Esophagus muscularis mucosa (tissue), 4 donors: ENCODE measurements around the gene ACVR1B. TPM values are rescaled to one million over a fixed set of nuclear protein-coding genes. Genes with fewer than 3 reads are reported as not detected.

Experiments used
- DNase-seq: peaks from one replicate; pipeline ENCODE4 v3.0.0-alpha.2; 2017; ENCODE audit errors: extremely low spot score
- H3K27ac ChIP-seq, 4 donors: fragments of 200-600 bp; sonication (generic); replicated peaks in 1 of 4; 1 replicate in 3 of 4; 2 replicates in 1 of 4; pipeline ENCODE4 v1.5.1; 2016 to 2019; ENCODE audit warnings: mild to moderate bottlenecking in 1 of 4
- H3K27me3 ChIP-seq, 4 donors: fragments of 200-600 bp; sonication (generic); one replicate each; pipeline versions ENCODE4 v1.5.1 to v1.6.0; 2016 to 2019
- H3K36me3 ChIP-seq, 4 donors: fragments of 200-600 bp; sonication (generic); one replicate each; pipeline ENCODE4 v1.5.1; 2016 to 2019
- H3K4me1 ChIP-seq, 4 donors: fragments of 200-600 bp; sonication (generic); one replicate each; pipeline ENCODE4 v1.5.1; 2016 to 2019
- H3K4me3 ChIP-seq, 4 donors: fragments of 200-600 bp; sonication (generic); 1 replicate in 2 of 4; 2 replicates in 2 of 4; pipeline ENCODE4 v1.5.1; 2016 to 2019; ENCODE audit warnings: mild to moderate bottlenecking in 4 of 4, moderate library complexity in 1 of 4
- H3K9me3 ChIP-seq, 4 donors: fragments of 200-600 bp; sonication (generic); 1 replicate in 3 of 4; 2 replicates in 1 of 4; pipeline ENCODE4 v1.5.1; 2016 to 2019
- CTCF ChIP-seq, 3 experiments: fragments of 200-600 bp in 2 of 3; fragments of 450-650 bp in 1 of 3; sonication (generic) in 2 of 3; IDR thresholded peaks; one replicate each; pipeline ENCODE4 v1.5.1; 2017 to 2019; ENCODE audit warnings: antibody characterized with exemption in 3 of 3, mild to moderate bottlenecking in 2 of 3, moderate library complexity in 1 of 3
- EP300 ChIP-seq: sonication (generic); formaldehyde crosslinking; IDR thresholded peaks from one replicate; pipeline ENCODE4 v1.6.1; 2017; ENCODE audit warnings: antibody characterized with exemption
- POLR2A ChIP-seq: fragments of 450-650 bp; IDR thresholded peaks from one replicate; pipeline ENCODE4 v1.6.1; 2017; ENCODE audit warnings: antibody characterized with exemption, moderate library complexity, mild to moderate bottlenecking, low read depth
- POLR2AphosphoS5 ChIP-seq, 2 donors: sonication (generic); formaldehyde crosslinking; IDR thresholded peaks; one replicate each; pipeline ENCODE4 v1.6.1; 2017; ENCODE audit warnings: antibody characterized with exemption in 2 of 2
- WGBS: methylation state at CpG from one replicate; pipeline ENCODE4 v1.1.5; 2018; 5-methylcytosine and 5-hydroxymethylcytosine counted together
- intact Hi-C: fragments of 100-400 bp; cut with DNase I; formaldehyde crosslinking; loops from one replicate; pipeline ENCODE4 v1.15.1; 2023
- total RNA-seq, 4 donors: library from RNA; depleted of rRNA; stranded (reverse); fragments of >200 nt; gene quantifications; one replicate each; pipeline versions ENCODE4 v1.1.0 to v1.2.1, GENCODE V29; 2016

Gene ACVR1B
- total RNA-seq, 4 donors from 2014 or later, result 9.1 to 22.4 (median 13.9) TPM

GRCh38 chr12:51955702-51956101, 4.2 kb downstream of the ACVR1B start:
- no peak for DNase-seq
- 90% methylated on average over 1 of the region's 1 CpG for whole genome bisulfite sequencing
- H3K4me1 ChIP-seq, result peaks cover 25 to 79% (median 74%) of the 10 kb centered on the region in 4 donors
- peak overlapping the region in 1 of 4 donors; percentile 22 for H3K27ac ChIP-seq
- intact Hi-C loops, result no loop called here
- H3K9me3 ChIP-seq, result no peaks in the 10 kb centered on the region
- TF ChIP-seq CTCF (IDR thresholded peaks at IDR 0.05) (no peak), EP300 (no peak), POLR2A (no peak), POLR2AphosphoS5 (IDR thresholded peaks at IDR 0.05) (no peak)
- no peaks in the 10 kb centered on the region for H3K27me3 ChIP-seq
- no peak overlapping the region for H3K4me3 ChIP-seq
- H3K36me3 ChIP-seq, result peaks cover 0 to 4% (median 0%) of the 10 kb centered on the region in 4 donors

GRCh38 chr12:51958542-51958941, 7.0 kb downstream of the ACVR1B start:
- no peaks in the 10 kb centered on the region for H3K27me3 ChIP-seq
- DNase-seq, result no peak
- WGBS, result 98% methylated on average over 13 of the region's 13 CpGs
- peaks cover 24 to 79% (median 74%) of the 10 kb centered on the region in 4 donors for H3K4me1 ChIP-seq
- TF ChIP-seq POLR2AphosphoS5 (IDR thresholded peaks at IDR 0.05) (no peak), CTCF (IDR thresholded peaks at IDR 0.05) (no peak), EP300 (no peak), POLR2A (no peak)
- peaks cover 0 to 7% (median 2%) of the 10 kb centered on the region in 4 donors for H3K36me3 ChIP-seq
- H3K27ac ChIP-seq, result no peak overlapping the region
- intact Hi-C loops, result no loop called here
- H3K4me3 ChIP-seq, result no peak overlapping the region
- H3K9me3 ChIP-seq, result no peaks in the 10 kb centered on the region

GRCh38 chr12:51959211-51959610, 7.7 kb downstream of the ACVR1B start:
- 54% methylated on average over 3 of the region's 3 CpGs for WGBS
- TF ChIP-seq POLR2AphosphoS5 (IDR thresholded peaks at IDR 0.05) (peak in 1 of 2 donors; percentile 23), EP300 (no peak), CTCF (IDR thresholded peaks at IDR 0.05) (no peak), POLR2A (no peak)
- peaks cover 18 to 72% (median 67%) of the 10 kb centered on the region in 4 donors for H3K4me1 ChIP-seq
- H3K9me3 ChIP-seq, result no peaks in the 10 kb centered on the region
- no peaks in the 10 kb centered on the region for H3K27me3 ChIP-seq
- intact Hi-C loops, result no loop called here
- H3K27ac ChIP-seq, result peak overlapping the region in 2 of 4 donors; percentile 8 to 30
- DNase-seq, result no peak
- no peak overlapping the region for H3K4me3 ChIP-seq
- H3K36me3 ChIP-seq, result peaks cover 0 to 8% (median 2%) of the 10 kb centered on the region in 4 donors

DNA sequence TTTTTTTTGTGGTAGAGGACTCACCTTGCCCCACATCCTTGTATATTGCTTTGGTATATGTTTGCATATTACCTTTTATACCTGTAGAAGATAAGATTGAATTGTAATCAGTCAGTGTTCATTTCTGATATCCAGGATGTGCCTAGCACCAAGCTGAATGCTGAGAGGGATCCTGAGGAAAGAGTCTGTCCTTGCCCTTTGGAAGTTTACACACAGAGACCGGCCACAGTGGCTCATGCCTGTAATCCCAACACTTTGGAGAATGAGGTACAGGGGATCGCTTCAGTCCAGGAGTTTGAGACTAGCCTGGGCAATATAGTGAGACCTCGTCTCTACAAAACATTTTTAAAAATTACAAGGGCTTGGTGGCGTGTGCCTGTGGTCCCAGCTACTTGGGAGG, 8.4 kb downstream of the ACVR1B start:
- TF ChIP-seq CTCF (IDR thresholded peaks at IDR 0.05), result no peak
- no peak for TF ChIP-seq POLR2A
- no peak for TF ChIP-seq POLR2AphosphoS5 (IDR thresholded peaks at IDR 0.05)
- no peak for TF ChIP-seq EP300
- H3K27me3 ChIP-seq, result no peaks in the 10 kb centered on the region
- WGBS, result 91% methylated on average over 3 of the region's 4 CpGs
- intact Hi-C loops, result no loop called here
- no peak for DNase-seq
- peaks cover 0 to 8% (median 2%) of the 10 kb centered on the region in 4 donors for H3K36me3 ChIP-seq
- no peak overlapping the region for H3K27ac ChIP-seq
- H3K9me3 ChIP-seq, result no peaks in the 10 kb centered on the region
- H3K4me1 ChIP-seq, result peaks cover 11 to 65% (median 60%) of the 10 kb centered on the region in 4 donors
- H3K4me3 ChIP-seq, result no peak overlapping the region

DNA sequence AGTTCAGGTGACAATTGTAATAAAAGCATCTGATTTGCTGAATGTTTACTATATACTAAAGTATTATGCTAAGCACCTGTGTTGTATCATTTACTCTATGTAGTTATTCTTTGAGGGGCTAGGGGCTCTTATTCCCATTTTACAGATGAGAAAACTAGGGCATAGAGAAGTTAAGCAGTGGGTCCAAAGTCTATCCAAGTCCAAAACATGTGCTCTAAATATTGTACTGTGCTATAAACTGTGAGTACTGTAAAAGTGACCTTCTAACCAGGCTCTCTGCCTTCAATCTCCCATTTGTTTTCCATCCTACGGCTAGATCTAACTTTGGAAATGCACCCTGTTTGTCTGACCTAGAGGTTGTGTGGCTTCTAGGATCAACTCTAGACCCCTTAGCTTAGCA, 9.0 kb downstream of the ACVR1B start:
- Histone ChIP-seq H3K27ac (no peak overlapping the region), H3K4me3 (no peak overlapping the region), H3K4me1 (peaks cover 11 to 59% (median 54%) of the 10 kb centered on the region in 4 donors), H3K36me3 (peaks cover 0 to 8% (median 2%) of the 10 kb centered on the region in 4 donors), H3K9me3 (no peaks in the 10 kb centered on the region), H3K27me3 (no peaks in the 10 kb centered on the region)
- 54% methylated on average over 1 of the region's 1 CpG for WGBS
- TF ChIP-seq POLR2AphosphoS5 (IDR thresholded peaks at IDR 0.05), result no peak
- TF ChIP-seq POLR2A, result no peak
- TF ChIP-seq CTCF (IDR thresholded peaks at IDR 0.05), result no peak
- no peak for TF ChIP-seq EP300
- no peak for DNase-seq
- intact Hi-C loops, result no loop called here
